ENCODE measurements around the gene PHLDB3.

DNA sequence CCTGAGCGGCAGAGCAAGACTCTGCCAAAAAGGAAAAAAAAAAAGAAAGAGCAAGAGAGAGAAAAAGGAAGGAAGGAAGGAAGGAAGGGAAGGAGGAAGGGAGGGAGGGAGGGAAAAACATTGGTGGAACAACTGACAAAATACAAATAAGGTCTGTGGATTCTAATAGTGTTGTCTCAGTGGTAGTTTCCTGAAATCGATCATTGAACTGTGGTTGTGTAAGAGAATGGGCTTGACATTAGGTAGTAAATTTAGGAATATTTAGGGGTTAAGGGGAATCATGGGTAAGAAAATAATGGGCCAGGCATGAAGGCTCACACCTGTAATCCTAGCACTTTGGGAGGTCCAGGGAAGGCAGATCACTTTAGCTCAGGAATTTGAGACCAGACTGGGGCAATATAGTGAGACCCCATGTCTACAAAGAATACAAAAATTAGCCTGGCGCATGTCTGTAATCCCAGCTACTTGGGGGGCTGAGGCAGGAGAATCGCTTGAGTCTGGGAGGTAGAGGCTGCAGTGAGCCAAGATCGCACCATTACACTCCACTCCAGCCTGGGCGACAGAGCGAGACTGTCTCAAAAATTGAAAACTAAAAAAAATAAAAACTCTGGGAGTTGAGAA is 14.5 kb downstream of the PHLDB3 start:
- TF ChIP-seq POLR2A (IDR thresholded peaks at IDR 0.05) (no peak), CTCF (IDR thresholded peaks at IDR 0.05) (no peak), EP300 (IDR thresholded peaks at IDR 0.05; ENCODE audit: low read depth) (no peak)
